NCI-H2107 (cell line): ENCODE data around the gene RBP5.

Experiments used
- DNase-seq: peaks from one replicate; lab custom pipeline; 2025; lab: John Stamatoyannopoulos, UW

Gene RBP5

GRCh38 chr12:7101047-7101693, 27.5 kb downstream of the RBP5 start:
- no peak for DNase-seq

- no peak for DNase-seq
These were observed 28.4 kb downstream of the RBP5 start for GRCh38 chr12:7100239-7100638.

GRCh38 chr12:7099290-7099996, 29.2 kb downstream of the RBP5 start:
- DNase-seq = peak; percentile 61

GRCh38 chr12:7096979-7097378, 31.7 kb downstream of the RBP5 start:
- peak; percentile 69 for DNase-seq

- no peak for DNase-seq
These were observed 32.4 kb downstream of the RBP5 start for GRCh38 chr12:7096006-7096932.

GRCh38 chr12:7093892-7094291, 34.8 kb downstream of the RBP5 start:
- DNase-seq = no peak

- no peak for DNase-seq
These were observed 35.2 kb downstream of the RBP5 start for GRCh38 chr12:7093486-7093885.

GRCh38 chr12:7092986-7093460, 35.7 kb downstream of the RBP5 start:
- no peak for DNase-seq

- peak; percentile 25 for DNase-seq
These were observed 36.3 kb downstream of the RBP5 start, which contains the start of gene C1R for GRCh38 chr12:7092229-7092985. C1R (minus strand) TSS chr12:7092445; CDS start chr12:7092388, 57 bp downstream.

GRCh38 chr12:7091660-7092228, 36.9 kb downstream of the RBP5 start:
- DNase-seq = no peak

- no peak for DNase-seq
These were observed 37.5 kb downstream of the RBP5 start for GRCh38 chr12:7091171-7091570.

GRCh38 chr12:7090222-7090998, 38.3 kb downstream of the RBP5 start:
- DNase-seq = no peak

GRCh38 chr12:7089196-7089871, 39.4 kb downstream of the RBP5 start:
- no peak for DNase-seq

- no peak for DNase-seq
These were observed 45.6 kb downstream of the RBP5 start for GRCh38 chr12:7083125-7083524.

- no peak for DNase-seq
These were observed 47.7 kb downstream of the RBP5 start for GRCh38 chr12:7081037-7081436.

GRCh38 chr12:7079826-7080125, 48.9 kb downstream of the RBP5 start:
- DNase-seq = no peak

GRCh38 chr12:7078163-7078562, 50.5 kb downstream of the RBP5 start:
- DNase-seq = no peak

- DNase-seq = no peak
These were observed 52.2 kb downstream of the RBP5 start for GRCh38 chr12:7076493-7076892.

- DNase-seq = no peak
These were observed 52.8 kb downstream of the RBP5 start for GRCh38 chr12:7075939-7076338.

GRCh38 chr12:7075518-7075917, 53.2 kb downstream of the RBP5 start:
- DNase-seq = no peak
